A549 treated with Hydrocortisone at 1 μM for 4 hours (cell line): Measurements from ENCODE around the gene IGFBP1. TPM values are rescaled to one million over a fixed set of nuclear protein-coding genes. Genes with fewer than 3 reads are reported as not detected.

ENCODE experiments used
- total RNA-seq: library from RNA; stranded (reverse); fragments of 200-300 nt; extraction: Qiagen RNA extraction; gene quantifications from 5 replicates; pipeline ENCODE4 v1.2.3, GENCODE V29; 2022

The IGFBP1 gene
- 48.1 to 74.5 TPM (median 60.9 TPM) in 5 replicates for total RNA-seq

GRCh38 chr7:45888185-45888992 lies at the start of gene IGFBP1:
Gene IGFBP1 (plus strand): TSS chr7:45888488. CDS start chr7:45888653, 165 bp downstream.

DNA sequence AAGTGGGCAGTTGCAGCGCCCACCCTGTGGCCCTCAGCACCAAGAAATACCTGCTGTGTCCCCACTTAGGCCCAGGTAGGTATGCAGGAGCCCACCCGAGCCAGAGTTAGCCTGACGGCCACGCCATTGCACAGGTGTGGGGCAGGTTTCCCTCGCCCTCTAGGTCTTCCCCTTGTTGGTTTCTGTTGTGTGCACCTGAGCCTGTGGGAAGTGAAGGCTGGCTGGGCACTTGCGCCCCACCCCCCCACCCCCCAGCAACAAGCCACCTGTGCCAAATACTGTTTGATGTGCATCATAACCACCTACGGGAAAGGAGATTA lies 15.3 kb upstream of the IGFBP1 start, which contains the start of gene CCDC201:
Gene CCDC201 (minus strand): TSS at position 48 of the 320 bp plus-strand sequence. CDS start 75 bp downstream, outside the sequence.

DNA sequence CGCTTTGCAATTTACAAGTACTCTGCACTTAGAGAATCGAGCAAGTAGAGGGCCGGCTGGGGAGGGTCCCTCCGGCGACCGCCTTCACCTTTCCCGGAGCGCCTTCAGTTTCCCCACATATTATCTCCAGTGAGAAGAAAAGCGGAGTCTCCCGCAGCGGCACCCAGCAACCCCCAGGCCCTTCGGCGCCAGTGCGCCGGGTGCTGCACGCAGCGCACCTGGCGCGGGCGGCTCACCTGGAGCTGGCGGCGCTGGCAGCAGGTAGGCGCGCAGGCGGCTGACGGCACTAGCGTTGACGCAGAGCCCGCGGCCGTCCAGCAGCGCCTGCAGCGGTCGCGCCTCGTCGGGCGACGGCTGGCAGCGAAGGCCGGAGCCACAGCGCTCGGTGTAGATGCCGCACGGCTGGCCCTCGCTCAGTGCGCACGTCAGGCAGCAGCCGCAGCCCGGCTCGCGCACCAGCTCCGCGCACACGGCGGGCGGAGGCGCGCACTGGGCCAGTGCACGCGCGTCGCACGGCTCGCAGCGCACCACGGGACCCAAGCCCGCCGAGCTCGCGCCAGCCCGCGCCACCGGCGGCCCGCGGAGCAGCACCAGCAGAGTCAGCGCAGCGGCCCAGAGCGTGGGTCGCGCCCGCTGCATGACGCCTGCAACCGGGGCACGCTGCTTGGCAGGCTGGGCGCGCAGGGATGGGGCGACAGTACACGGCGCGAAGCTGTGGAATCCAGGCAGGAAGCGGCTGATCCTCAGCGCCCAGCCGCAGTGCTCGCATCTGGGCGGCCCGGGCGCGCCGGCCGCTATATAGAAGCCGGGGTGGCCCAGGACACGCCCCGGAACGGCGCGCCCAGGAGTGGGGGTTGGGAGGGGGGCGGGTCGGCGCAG lies 32.5 kb downstream of the IGFBP1 start, which contains the start of gene IGFBP3:
Gene IGFBP3 (minus strand): TSS at position 771 of the 879 bp plus-strand sequence. CDS start 132 bp downstream, at position 639.

Other genes starting within 250 kb of the IGFBP1 start
- not detected in 5 replicates for gene CCDC201, start 15.4 kb upstream of the IGFBP1 start, total RNA-seq
- gene IGFBP3, start 32.8 kb downstream of the IGFBP1 start, total RNA-seq, result 118 to 196 TPM (median 163 TPM) in 5 replicates